B cell (primary cell): ENCODE results near the gene GABRP. TPM values are rescaled to one million over a fixed set of nuclear protein-coding genes. Genes with fewer than 3 reads are reported as not detected.

ENCODE experiments used
- ATAC-seq: fragments of 200-7000 bp; cut with Tn5 transposase; one replicate; pipeline ENCODE4 v1.10.0; 2021; ENCODE audit warnings: low read depth, mild to moderate bottlenecking, moderate number of reproducible peaks, moderate library complexity
- CTCF ChIA-PET: fragments of 350-600 bp; sonication (Branson Sonifier 250); formaldehyde crosslinking; loops from one replicate; lab custom pipeline; 2021; ENCODE audit warnings: antibody characterized with exemption, inconsistent platforms; lab: Charles Lee
- POLR2A ChIA-PET: fragments of 350-600 bp; sonication (Branson Sonifier 250); formaldehyde crosslinking; loops from one replicate; lab custom pipeline; 2021; ENCODE audit warnings: antibody characterized with exemption; lab: Charles Lee
- DNase-seq: peaks from one replicate; pipeline ENCODE4 v3.0.0; 2013
- H2AFZ ChIP-seq: 2 replicates; pipeline ENCODE4 v1.6.1; 2012; ENCODE audit warnings: mild to moderate bottlenecking, low read depth, low read length; ENCODE audit not compliant: insufficient read depth, poor library complexity, severe bottlenecking
- H3K27ac ChIP-seq, 2 donors: 1 replicate in 1 of 2; 2 replicates in 1 of 2; pipeline ENCODE4 v1.5.1; 2012 to 2013; ENCODE audit warnings: low read length in 2 of 2, mild to moderate bottlenecking in 2 of 2, moderate library complexity in 1 of 2
- H3K27me3 ChIP-seq, 4 experiments: fragments of 200-600 bp in 1 of 4; sonication (generic) in 1 of 4; replicated peaks in 1 of 4; 1 replicate in 2 of 4; 2 replicates in 2 of 4; pipeline versions ENCODE4 v1.6.1 to v1.7.0; 2013 to 2016; ENCODE audit warnings: low read length in 3 of 4, mild to moderate bottlenecking in 2 of 4, mixed read lengths in 1 of 4, moderate library complexity in 1 of 4; ENCODE audit not compliant: insufficient read depth in 4 of 4, control insufficient read depth in 3 of 4; ENCODE audit errors: control extremely low read depth in 1 of 4
- H3K36me3 ChIP-seq, 2 experiments: replicated peaks in 1 of 2; 1 replicate in 1 of 2; 2 replicates in 1 of 2; pipeline versions ENCODE4 v1.6.1 to v1.7.1; 2013; ENCODE audit warnings: low read length in 1 of 2; ENCODE audit not compliant: insufficient read depth in 2 of 2, control insufficient read depth in 1 of 2; ENCODE audit errors: control extremely low read depth in 1 of 2, extremely low read depth in 1 of 2
- H3K4me1 ChIP-seq, 2 donors: fragments of 200-600 bp in 1 of 2; sonication (generic) in 1 of 2; 1 replicate in 1 of 2; 2 replicates in 1 of 2; pipeline versions ENCODE4 v1.5.1 to v1.6.1; 2013 to 2017; ENCODE audit warnings: low read length in 2 of 2; ENCODE audit not compliant: control insufficient read depth in 2 of 2, insufficient read depth in 2 of 2
- H3K4me2 ChIP-seq: replicated peaks from 2 replicates; pipeline ENCODE3; 2012; ENCODE audit warnings: mild to moderate bottlenecking, low read depth, low read length; ENCODE audit not compliant: poor library complexity, severe bottlenecking
- H3K4me3 ChIP-seq, 5 experiments: fragments of 200-600 bp in 1 of 5; sonication (generic) in 1 of 5; 1 replicate in 3 of 5; 2 replicates in 2 of 5; pipeline versions ENCODE4 v1.5.1 to v1.7.0; 2011 to 2016; ENCODE audit warnings: low read length in 4 of 5, mild to moderate bottlenecking in 4 of 5, low read depth in 2 of 5, control low read depth in 1 of 5, moderate library complexity in 1 of 5; ENCODE audit not compliant: insufficient read depth in 1 of 5; ENCODE audit errors: control extremely low read depth in 1 of 5, extremely low read depth in 1 of 5
- H3K79me2 ChIP-seq: fragments of 200-600 bp; sonication (generic); one replicate; pipeline ENCODE4 v1.6.0; 2016; ENCODE audit warnings: low read length; ENCODE audit not compliant: control insufficient read depth, insufficient read depth
- H3K9ac ChIP-seq: fragments of 200-600 bp; sonication (generic); 2 replicates; pipeline ENCODE4 v1.6.1; 2017; ENCODE audit warnings: mild to moderate bottlenecking, low read length, moderate library complexity
- H3K9me3 ChIP-seq, 3 donors: one replicate each; pipeline versions ENCODE4 v1.6.1 to v1.7.1; 2013; ENCODE audit warnings: low read length in 2 of 3; ENCODE audit not compliant: control insufficient read depth in 2 of 3, insufficient read depth in 1 of 3; ENCODE audit errors: control extremely low read depth in 1 of 3
- H4K20me1 ChIP-seq: 2 replicates; pipeline ENCODE4 v1.6.0; 2012; ENCODE audit warnings: mild to moderate bottlenecking, low read length; ENCODE audit not compliant: insufficient read depth, control insufficient read depth, poor library complexity, severe bottlenecking
- H3K27ac Mint-ChIP-seq: one replicate; pipeline ENCODE4 v1.8.0; 2021; ENCODE audit warnings: mixed read lengths
- H3K27me3 Mint-ChIP-seq: one replicate; pipeline ENCODE4 v1.8.0; 2021; ENCODE audit warnings: mixed read lengths
- H3K4me1 Mint-ChIP-seq: one replicate; pipeline ENCODE4 v1.8.0; 2021; ENCODE audit warnings: mixed read lengths
- H3K4me3 Mint-ChIP-seq: one replicate; pipeline ENCODE4 v1.8.0; 2021; ENCODE audit warnings: mixed read lengths
- H3K9me3 Mint-ChIP-seq: one replicate; pipeline ENCODE4 v1.8.0; 2022; ENCODE audit warnings: mixed read lengths; ENCODE audit not compliant: insufficient read depth
- CTCF ChIP-seq: fragments of 200-600 bp; IDR thresholded peaks from one replicate; pipeline ENCODE4 v1.8.0; 2022; ENCODE audit warnings: antibody characterized with exemption, mild to moderate bottlenecking
- EZH2 ChIP-seq: IDR thresholded peaks from 2 replicates; pipeline ENCODE4 v1.6.1; 2012; ENCODE audit warnings: borderline replicate concordance, low read depth, mild to moderate bottlenecking, moderate library complexity, low read length; ENCODE audit not compliant: insufficient read depth, poor library complexity, severe bottlenecking
- WGBS: methylation state at CpG from one replicate; pipeline ENCODE4 v1.1.5; 2013; ENCODE audit warnings: missing lambda C conversion rate; ENCODE audit not compliant: insufficient coverage; 5-methylcytosine and 5-hydroxymethylcytosine counted together
- intact Hi-C: fragments of 100-400 bp; cut with micrococcal nuclease; formaldehyde crosslinking; loops from one replicate; pipeline ENCODE4 v1.10.0; 2022
- polyA plus RNA-seq: library from polyadenylated mRNA; depleted of rRNA; stranded (reverse); fragments of >200 nt; gene quantifications from 2 replicates; pipeline ENCODE4 v1.2.3, GENCODE V29; 2012
- total RNA-seq, 2 donors: library from RNA; stranded (reverse); fragments of 120-200 nt in 1 of 2; gene quantifications; 1 replicate in 1 of 2; 2 replicates in 1 of 2; pipeline versions ENCODE4 v1.2.3 to v1.2.4, GENCODE V29; 2013 to 2022

GABRP gene
- total and polyA plus RNA-seq, 2 donors (not counting 1 experiment from before 2014, with no cell fraction given), result not detected

- TF ChIP-seq CTCF (no peak), EZH2 (no peak)
- Histone ChIP-seq H3K4me1 (no peaks in the 10 kb centered on the region), H3K27ac (no peak overlapping the region), H3K4me2 (no peak overlapping the region), H3K9ac (no peak overlapping the region), H3K36me3 (no peaks in the 10 kb centered on the region), H3K79me2 (no peaks in the 10 kb centered on the region), H3K4me3 (no peak overlapping the region), H3K27me3 (no peaks in the 10 kb centered on the region), H4K20me1 (no peaks in the 10 kb centered on the region), H2AFZ (no peak overlapping the region), H3K9me3 (no peaks in the 10 kb centered on the region)
- DNase-seq (no peak), ATAC-seq (no peak)
- no peaks in the 10 kb centered on the region for H3K4me1 Mint-ChIP-seq
- CTCF ChIA-PET, result interaction anchor here (5.1 kb wide), 1 partner anchor 44 kb away, joined by 41 read pairs; no protein-coding TSS in a partner anchor
- H3K27ac Mint-ChIP-seq, result no peak overlapping the region
- H3K4me3 Mint-ChIP-seq, result no peak overlapping the region
- intact Hi-C loops, result no loop called here
- no peaks in the 10 kb centered on the region for H3K9me3 Mint-ChIP-seq
- 84% methylated on average over 6 of the region's 11 CpGs for WGBS
- peaks cover 7% of the 10 kb centered on the region for H3K27me3 Mint-ChIP-seq
- POLR2A ChIA-PET, result no interaction called here
These were observed 5.2 kb downstream of the GABRP start for GRCh38 chr5:170788626-170789304.

- H3K27ac Mint-ChIP-seq, result no peak overlapping the region
- Histone ChIP-seq H3K4me2 (no peak overlapping the region), H4K20me1 (no peaks in the 10 kb centered on the region), H3K36me3 (no peaks in the 10 kb centered on the region), H3K4me3 (no peak overlapping the region), H3K27me3 (no peaks in the 10 kb centered on the region), H3K27ac (no peak overlapping the region), H3K79me2 (no peaks in the 10 kb centered on the region), H2AFZ (no peak overlapping the region), H3K9ac (no peak overlapping the region), H3K9me3 (no peaks in the 10 kb centered on the region), H3K4me1 (no peaks in the 10 kb centered on the region)
- POLR2A ChIA-PET, result no interaction called here
- H3K4me1 Mint-ChIP-seq, result no peaks in the 10 kb centered on the region
- peaks cover 5% of the 10 kb centered on the region for H3K27me3 Mint-ChIP-seq
- no peak for TF ChIP-seq EZH2
- peak; percentile 24 for TF ChIP-seq CTCF
- DNase-seq (peak; percentile 32), ATAC-seq (no peak)
- CTCF ChIA-PET, result interaction anchor here (0.8 to 5.1 kb wide), 3 partner anchors 47 to 153 kb away, joined by 3 to 41 read pairs (median 7); no protein-coding TSS in a partner anchor
- H3K9me3 Mint-ChIP-seq, result no peaks in the 10 kb centered on the region
- intact Hi-C loops, result no loop called here
- 31% methylated on average over 4 of the region's 7 CpGs for WGBS
- no peak overlapping the region for H3K4me3 Mint-ChIP-seq
These were observed 7.9 kb downstream of the GABRP start for GRCh38 chr5:170791325-170791954.
